Muscle layer of duodenum (tissue), 2 donors: ENCODE results near the gene PPP3R1.

Experiments
- H3K27ac ChIP-seq: one replicate; pipeline ENCODE4 v1.7.0; 2013; ENCODE audit warnings: mild to moderate bottlenecking, low read length
- H3K27me3 ChIP-seq: one replicate; pipeline ENCODE4 v1.7.0; 2013; ENCODE audit warnings: low read depth, mild to moderate bottlenecking, control low read depth, low read length
- H3K36me3 ChIP-seq, 2 donors: one replicate each; pipeline ENCODE4 v1.7.0; 2013; ENCODE audit warnings: low read length in 2 of 2, control low read depth in 1 of 2, mild to moderate bottlenecking in 1 of 2; ENCODE audit not compliant: insufficient read depth in 2 of 2, control insufficient read depth in 1 of 2
- H3K4me1 ChIP-seq, 2 donors: one replicate each; pipeline ENCODE4 v1.7.0; 2013; ENCODE audit warnings: low read length in 2 of 2, mild to moderate bottlenecking in 2 of 2, control low read depth in 1 of 2, moderate library complexity in 1 of 2; ENCODE audit not compliant: insufficient read depth in 2 of 2, control insufficient read depth in 1 of 2
- H3K4me3 ChIP-seq, 2 donors: one replicate each; pipeline ENCODE4 v1.7.0; 2013; ENCODE audit warnings: low read length in 2 of 2, low read depth in 1 of 2, mild to moderate bottlenecking in 1 of 2
- H3K9me3 ChIP-seq, 2 donors: one replicate each; pipeline ENCODE4 v1.7.0; 2013; ENCODE audit warnings: low read length in 2 of 2, control low read depth in 1 of 2, mild to moderate bottlenecking in 1 of 2; ENCODE audit not compliant: control insufficient read depth in 1 of 2
- donor health status: healthy.

Gene PPP3R1

GRCh38 chr2:68226794-68227193, 25.5 kb downstream of the PPP3R1 start:
- no peaks in the 10 kb centered on the region for H3K27me3 ChIP-seq
- H3K4me3 ChIP-seq = no peak overlapping the region
- H3K36me3 ChIP-seq = peaks cover 0 to 3% of the 10 kb centered on the region in 2 donors
- H3K27ac ChIP-seq = no peak overlapping the region
- no peaks in the 10 kb centered on the region for H3K9me3 ChIP-seq
- peaks cover 10 to 55% of the 10 kb centered on the region in 2 donors for H3K4me1 ChIP-seq

- H3K4me3 ChIP-seq = no peak overlapping the region
- no peaks in the 10 kb centered on the region for H3K9me3 ChIP-seq
- H3K27ac ChIP-seq = peak overlapping the region; percentile 11
- H3K4me1 ChIP-seq = peaks cover 10 to 39% of the 10 kb centered on the region in 2 donors
- no peaks in the 10 kb centered on the region for H3K27me3 ChIP-seq
- H3K36me3 ChIP-seq = peaks cover 0 to 3% of the 10 kb centered on the region in 2 donors
These were observed 27.2 kb downstream of the PPP3R1 start for GRCh38 chr2:68225119-68225632.

GRCh38 chr2:68223419-68223818, 28.9 kb downstream of the PPP3R1 start:
- Histone ChIP-seq H3K4me3 (no peak overlapping the region), H3K9me3 (no peaks in the 10 kb centered on the region), H3K27me3 (no peaks in the 10 kb centered on the region), H3K27ac (no peak overlapping the region), H3K4me1 (peaks cover 10 to 52% of the 10 kb centered on the region in 2 donors), H3K36me3 (peaks cover 0 to 3% of the 10 kb centered on the region in 2 donors)

- H3K27ac ChIP-seq = no peak overlapping the region
- peaks cover 0 to 3% of the 10 kb centered on the region in 2 donors for H3K36me3 ChIP-seq
- H3K4me1 ChIP-seq = peaks cover 10 to 57% of the 10 kb centered on the region in 2 donors
- H3K9me3 ChIP-seq = no peaks in the 10 kb centered on the region
- H3K4me3 ChIP-seq = no peak overlapping the region
- H3K27me3 ChIP-seq = no peaks in the 10 kb centered on the region
These were observed 30.0 kb downstream of the PPP3R1 start for GRCh38 chr2:68222287-68222686.

GRCh38 chr2:68218343-68218901, 33.9 kb downstream of the PPP3R1 start:
- Histone ChIP-seq H3K36me3 (peaks cover 0 to 9% of the 10 kb centered on the region in 2 donors), H3K27ac (no peak overlapping the region), H3K4me1 (peaks cover 0 to 40% of the 10 kb centered on the region in 2 donors), H3K27me3 (no peaks in the 10 kb centered on the region), H3K4me3 (no peak overlapping the region), H3K9me3 (no peaks in the 10 kb centered on the region)

- Histone ChIP-seq H3K27ac (no peak overlapping the region), H3K9me3 (no peaks in the 10 kb centered on the region), H3K4me1 (peaks cover 0 to 36% of the 10 kb centered on the region in 2 donors), H3K4me3 (no peak overlapping the region), H3K27me3 (no peaks in the 10 kb centered on the region), H3K36me3 (peaks cover 1 to 9% of the 10 kb centered on the region in 2 donors)
These were observed 34.6 kb downstream of the PPP3R1 start for GRCh38 chr2:68217729-68218128.

- Histone ChIP-seq H3K4me3 (no peak overlapping the region), H3K27ac (no peak overlapping the region), H3K36me3 (peaks cover 6 to 11% of the 10 kb centered on the region in 2 donors), H3K4me1 (peaks cover 0 to 36% of the 10 kb centered on the region in 2 donors), H3K27me3 (no peaks in the 10 kb centered on the region), H3K9me3 (no peaks in the 10 kb centered on the region)
These were observed 35.6 kb downstream of the PPP3R1 start for GRCh38 chr2:68216454-68217310.

GRCh38 chr2:68214381-68214780, 38.0 kb downstream of the PPP3R1 start:
- Histone ChIP-seq H3K9me3 (no peaks in the 10 kb centered on the region), H3K4me1 (peaks cover 0 to 28% of the 10 kb centered on the region in 2 donors), H3K4me3 (no peak overlapping the region), H3K27me3 (no peaks in the 10 kb centered on the region), H3K27ac (no peak overlapping the region), H3K36me3 (peaks cover 6 to 11% of the 10 kb centered on the region in 2 donors)

GRCh38 chr2:68206793-68207192, 45.5 kb downstream of the PPP3R1 start:
- no peak overlapping the region for H3K4me3 ChIP-seq
- H3K27ac ChIP-seq = no peak overlapping the region
- H3K9me3 ChIP-seq = no peaks in the 10 kb centered on the region
- H3K36me3 ChIP-seq = peaks cover under 1 to 4% of the 10 kb centered on the region in 2 donors
- peaks cover 0 to 32% of the 10 kb centered on the region in 2 donors for H3K4me1 ChIP-seq
- H3K27me3 ChIP-seq = no peaks in the 10 kb centered on the region

GRCh38 chr2:68203587-68203986, 48.7 kb downstream of the PPP3R1 start:
- H3K27ac ChIP-seq = no peak overlapping the region
- H3K9me3 ChIP-seq = no peaks in the 10 kb centered on the region
- no peak overlapping the region for H3K4me3 ChIP-seq
- no peaks in the 10 kb centered on the region for H3K27me3 ChIP-seq
- peaks cover 0 to 32% of the 10 kb centered on the region in 2 donors for H3K4me1 ChIP-seq
- peaks cover 0 to 4% of the 10 kb centered on the region in 2 donors for H3K36me3 ChIP-seq

- H3K9me3 ChIP-seq = no peaks in the 10 kb centered on the region
- H3K4me3 ChIP-seq = no peak overlapping the region
- H3K36me3 ChIP-seq = peaks cover 0 to 4% of the 10 kb centered on the region in 2 donors
- H3K4me1 ChIP-seq = peaks cover 4 to 25% of the 10 kb centered on the region in 2 donors
- no peak overlapping the region for H3K27ac ChIP-seq
- H3K27me3 ChIP-seq = no peaks in the 10 kb centered on the region
These were observed 52.1 kb downstream of the PPP3R1 start for GRCh38 chr2:68200157-68200787.
